CD14-positive monocyte (primary cell): ENCODE data around the gene GARNL3. TPM values are rescaled to one million over a fixed set of nuclear protein-coding genes. Genes with fewer than 3 reads are reported as not detected.

Experiments used
- DNase-seq, 3 donors: peaks; one replicate each; pipeline ENCODE4 v3.0.0-alpha.2; 2011 to 2022
- H2AFZ ChIP-seq: 2 replicates; pipeline ENCODE4 v1.6.0; 2012; ENCODE audit warnings: mild to moderate bottlenecking, low read depth, low read length, inconsistent platforms; ENCODE audit not compliant: insufficient read depth, poor library complexity, severe bottlenecking
- H3K27ac ChIP-seq, 2 donors: 1 replicate in 1 of 2; 2 replicates in 1 of 2; pipeline ENCODE4 v1.5.1; 2012 to 2013; ENCODE audit warnings: low read length in 2 of 2, control low read depth in 1 of 2, inconsistent platforms in 1 of 2, low read depth in 1 of 2, mild to moderate bottlenecking in 1 of 2
- H3K27me3 ChIP-seq, 2 donors: one replicate each; pipeline versions ENCODE4 v1.6.0 to v1.6.1; 2011 to 2013; ENCODE audit warnings: low read length in 2 of 2; ENCODE audit not compliant: control insufficient read depth in 2 of 2, insufficient read depth in 2 of 2
- H3K36me3 ChIP-seq, 2 donors: replicated peaks in 1 of 2; 1 replicate in 1 of 2; 2 replicates in 1 of 2; pipeline versions ENCODE4 v1.5.1 to v1.6.1; 2012 to 2013; ENCODE audit warnings: low read length in 2 of 2, control low read depth in 1 of 2, inconsistent platforms in 1 of 2, mild to moderate bottlenecking in 1 of 2; ENCODE audit not compliant: insufficient read depth in 2 of 2, control insufficient read depth in 1 of 2
- H3K4me1 ChIP-seq, 2 donors: 1 replicate in 1 of 2; 2 replicates in 1 of 2; pipeline versions ENCODE4 v1.5.1 to v1.6.1; 2012 to 2013; ENCODE audit warnings: low read length in 2 of 2, control low read depth in 1 of 2, inconsistent platforms in 1 of 2, mild to moderate bottlenecking in 1 of 2, moderate library complexity in 1 of 2; ENCODE audit not compliant: insufficient read depth in 2 of 2, control insufficient read depth in 1 of 2
- H3K4me2 ChIP-seq: replicated peaks from 2 replicates; pipeline ENCODE3; 2012; ENCODE audit warnings: low read length, moderate library complexity, mild to moderate bottlenecking; ENCODE audit not compliant: poor library complexity, severe bottlenecking; ENCODE audit errors: extremely low read depth
- H3K4me3 ChIP-seq, 3 experiments: fragments of 200-600 bp in 1 of 3; sonication (generic) in 1 of 3; replicated peaks in 1 of 3; 1 replicate in 2 of 3; 2 replicates in 1 of 3; pipeline ENCODE4 v1.5.1; 2011 to 2013; ENCODE audit warnings: low read length in 3 of 3, mild to moderate bottlenecking in 3 of 3, control low read depth in 2 of 3, low read depth in 2 of 3, inconsistent platforms in 1 of 3, moderate library complexity in 1 of 3
- H3K79me2 ChIP-seq: 2 replicates; pipeline ENCODE4 v1.6.0; 2012; ENCODE audit warnings: mild to moderate bottlenecking, control low read depth, inconsistent platforms, low read length, moderate library complexity; ENCODE audit not compliant: insufficient read depth
- H3K9ac ChIP-seq: 2 replicates; pipeline ENCODE4 v1.6.0; 2017; ENCODE audit warnings: low read length, mild to moderate bottlenecking; ENCODE audit not compliant: insufficient read depth, poor library complexity, severe bottlenecking
- H3K9me3 ChIP-seq, 2 donors: replicated peaks in 1 of 2; 1 replicate in 1 of 2; 2 replicates in 1 of 2; pipeline versions ENCODE4 v1.5.1 to v1.6.1; 2012 to 2013; ENCODE audit warnings: low read length in 2 of 2, control low read depth in 1 of 2; ENCODE audit not compliant: control insufficient read depth in 1 of 2, insufficient read depth in 1 of 2
- H4K20me1 ChIP-seq: 2 replicates; pipeline ENCODE4 v1.6.0; 2012; ENCODE audit warnings: mild to moderate bottlenecking, low read length, control low read depth, moderate library complexity; ENCODE audit not compliant: insufficient read depth
- H3K27ac Mint-ChIP-seq, 7 donors: one replicate each; pipeline ENCODE4 v1.8.0; 2020; ENCODE audit warnings: mild to moderate bottlenecking in 7 of 7, mixed read lengths in 7 of 7, moderate library complexity in 6 of 7, inconsistent platforms in 2 of 7
- H3K27me3 Mint-ChIP-seq, 3 donors: one replicate each; pipeline ENCODE4 v1.8.0; 2021 to 2022; ENCODE audit warnings: low read depth in 3 of 3, mild to moderate bottlenecking in 3 of 3, mixed read lengths in 3 of 3, moderate library complexity in 3 of 3, inconsistent platforms in 1 of 3
- H3K36me3 Mint-ChIP-seq, 2 donors: one replicate each; pipeline ENCODE4 v1.8.0; 2020; ENCODE audit warnings: mixed read lengths in 2 of 2, inconsistent platforms in 1 of 2, mild to moderate bottlenecking in 1 of 2
- H3K4me1 Mint-ChIP-seq: one replicate; pipeline ENCODE4 v1.8.0; 2020; ENCODE audit warnings: mild to moderate bottlenecking, mixed read lengths
- H3K4me3 Mint-ChIP-seq, 2 donors: one replicate each; pipeline ENCODE4 v1.8.0; 2020; ENCODE audit warnings: mild to moderate bottlenecking in 2 of 2, mixed read lengths in 2 of 2, moderate library complexity in 1 of 2
- H3K9me3 Mint-ChIP-seq, 7 donors: one replicate each; pipeline ENCODE4 v1.8.0; 2020 to 2022; ENCODE audit warnings: mixed read lengths in 7 of 7, mild to moderate bottlenecking in 6 of 7, moderate library complexity in 6 of 7, inconsistent platforms in 2 of 7
- CTCF ChIP-seq: fragments of 200-600 bp; IDR thresholded peaks from one replicate; pipeline ENCODE4 v1.8.0; 2022; ENCODE audit warnings: antibody characterized with exemption, mild to moderate bottlenecking
- WGBS: methylation state at CpG from one replicate; pipeline ENCODE4 v1.1.5; 2013; ENCODE audit warnings: missing lambda C conversion rate; ENCODE audit not compliant: insufficient coverage; 5-methylcytosine and 5-hydroxymethylcytosine counted together
- intact Hi-C, 2 donors: fragments of 100-400 bp; cut with micrococcal nuclease; formaldehyde crosslinking; loops; one replicate each; pipeline versions ENCODE4 v1.15.0 to v1.15.1; 2023
- polyA plus RNA-seq, 3 donors: library from polyadenylated mRNA; depleted of rRNA in 1 of 3; unstranded in 2 of 3; stranded (reverse) in 1 of 3; fragments of 300-500 nt in 2 of 3; fragments of >200 nt in 1 of 3; fragmentation: Illumina TruSeq in 2 of 3; gene quantifications; 1 replicate in 2 of 3; 2 replicates in 1 of 3; pipeline ENCODE4 v1.2.3, GENCODE V29; 2012 to 2021

The GARNL3 gene
- polyA plus RNA-seq, 3 donors, result 0.39 to 1.5 (median 0.94) TPM

GRCh38 chr9:127424676-127424999, 160.1 kb downstream of the GARNL3 start:
- TF ChIP-seq CTCF, result no peak
- peaks cover 38% of the 10 kb centered on the region for H3K4me1 Mint-ChIP-seq

GRCh38 chr9:127426756-127427155, 162.2 kb downstream of the GARNL3 start:
- no peak overlapping the region for H3K27ac Mint-ChIP-seq

More at GRCh38 chr9:127424676-127424999, 160.1 kb downstream of the GARNL3 start:
- no peaks in the 10 kb centered on the region for H3K9me3 ChIP-seq
- peaks cover 27 to 31% of the 10 kb centered on the region in 2 donors for H3K4me1 ChIP-seq
- Mint-ChIP-seq H3K27ac (peak overlapping the region; percentile 92 to 98 (median 96)), H3K9me3 (no peaks in the 10 kb centered on the region), H3K36me3 (peaks cover 17 to 24% of the 10 kb centered on the region in 2 donors), H3K4me3 (peak overlapping the region; percentile 96 to 99), H3K27me3 (peaks cover 0 to 2% (median 2%) of the 10 kb centered on the region in 3 donors)
- H3K4me3 ChIP-seq, result peak overlapping the region; percentile 71 to 88 (median 79)
- intact Hi-C loops, result loop anchor here in 1 of 2 donors (2.0 kb wide), 1 partner anchor 26 kb away; the partner anchor contains the start of genes LRSAM1 and RPL12
- peaks cover 12 to 22% of the 10 kb centered on the region in 2 donors for H3K36me3 ChIP-seq
- H4K20me1 ChIP-seq, result no peaks in the 10 kb centered on the region
- H3K27ac ChIP-seq, result peak overlapping the region; percentile 75 to 83
- peaks cover 62% of the 10 kb centered on the region for H3K79me2 ChIP-seq
- peak overlapping the region; percentile 94 for H2AFZ ChIP-seq
- H3K4me2 ChIP-seq, result peak overlapping the region; percentile 85
- H3K27me3 ChIP-seq, result no peaks in the 10 kb centered on the region
- DNase-seq, result no peak
- WGBS, result 3% methylated on average over 6 of the region's 13 CpGs
- peak overlapping the region; percentile 82 for H3K9ac ChIP-seq

More at GRCh38 chr9:127426756-127427155, 162.2 kb downstream of the GARNL3 start:
- H3K27ac ChIP-seq, result no peak overlapping the region
- peaks cover 36% of the 10 kb centered on the region for H3K4me1 Mint-ChIP-seq
- no CpG with 5 or more reads among the region's 2 CpGs for WGBS
- H3K79me2 ChIP-seq, result peaks cover 62% of the 10 kb centered on the region
- H3K36me3 Mint-ChIP-seq, result peaks cover 31 to 46% of the 10 kb centered on the region in 2 donors
- H3K27me3 ChIP-seq, result no peaks in the 10 kb centered on the region
- H3K36me3 ChIP-seq, result peaks cover 22 to 43% of the 10 kb centered on the region in 2 donors
- H4K20me1 ChIP-seq, result no peaks in the 10 kb centered on the region
- no peak overlapping the region for H3K4me3 Mint-ChIP-seq
- H2AFZ ChIP-seq, result no peak overlapping the region
- peaks cover 0 to 2% (median 0%) of the 10 kb centered on the region in 3 donors for H3K27me3 Mint-ChIP-seq
- peaks cover 27 to 31% of the 10 kb centered on the region in 2 donors for H3K4me1 ChIP-seq
- H3K9me3 ChIP-seq, result no peaks in the 10 kb centered on the region
- no peak for DNase-seq
- no peak overlapping the region for H3K9ac ChIP-seq
- no peaks in the 10 kb centered on the region for H3K9me3 Mint-ChIP-seq
- TF ChIP-seq CTCF, result no peak
- H3K4me3 ChIP-seq, result no peak overlapping the region
- H3K4me2 ChIP-seq, result no peak overlapping the region
- intact Hi-C loops, result no loop called here
